ENCODE data around the gene GATD1.

GATD1 gene

GRCh38 chr11:815675-816432, 38.6 kb upstream of the GATD1 start:
- H3K27me3 ChIP-seq (replicated peaks; ENCODE audit: insufficient read depth, low read length): no peaks in the 10 kb centered on the region
- H3K9me2 ChIP-seq (replicated peaks; ENCODE audit: insufficient read depth, low read length): no peaks in the 10 kb centered on the region
- no peak for DNase-seq
- peaks cover 13% of the 10 kb centered on the region for H3K4me1 ChIP-seq (ENCODE audit: low read length)
- H3K9me3 ChIP-seq (replicated peaks; ENCODE audit: insufficient read depth, low read length): no peaks in the 10 kb centered on the region
- H3K4me3 ChIP-seq (ENCODE audit: low read length): no peak overlapping the region
- H2AFZ ChIP-seq (ENCODE audit: low read length): no peak overlapping the region
- no peak overlapping the region for H3K27ac ChIP-seq (ENCODE audit: low read length)
- H4K20me1 ChIP-seq (ENCODE audit: insufficient read depth, low read length): peaks cover 15% of the 10 kb centered on the region
- no peak overlapping the region for H3K9ac ChIP-seq (ENCODE audit: low read length)
- H3K4me2 ChIP-seq (ENCODE audit: low read depth, low read length): no peak overlapping the region
- peaks cover 30% of the 10 kb centered on the region for H3K79me2 ChIP-seq (ENCODE audit: low read length)
- H3K36me3 ChIP-seq (replicated peaks; ENCODE audit: insufficient read depth, low read length): peaks cover 15% of the 10 kb centered on the region
- peaks cover 34% of the 10 kb centered on the region for H3F3A ChIP-seq (ENCODE audit: insufficient read depth, low read length)
- TF ChIP-seq EZH2phosphoT487 (IDR thresholded peaks at IDR 0.05; ENCODE audit: low read length) (no peak), CTCF (IDR thresholded peaks at IDR 0.05; ENCODE audit: low read length) (no peak), EZH2 (optimal IDR thresholded peaks at IDR 0.05; ENCODE audit: low read depth, low read length) (no peak)

DNA sequence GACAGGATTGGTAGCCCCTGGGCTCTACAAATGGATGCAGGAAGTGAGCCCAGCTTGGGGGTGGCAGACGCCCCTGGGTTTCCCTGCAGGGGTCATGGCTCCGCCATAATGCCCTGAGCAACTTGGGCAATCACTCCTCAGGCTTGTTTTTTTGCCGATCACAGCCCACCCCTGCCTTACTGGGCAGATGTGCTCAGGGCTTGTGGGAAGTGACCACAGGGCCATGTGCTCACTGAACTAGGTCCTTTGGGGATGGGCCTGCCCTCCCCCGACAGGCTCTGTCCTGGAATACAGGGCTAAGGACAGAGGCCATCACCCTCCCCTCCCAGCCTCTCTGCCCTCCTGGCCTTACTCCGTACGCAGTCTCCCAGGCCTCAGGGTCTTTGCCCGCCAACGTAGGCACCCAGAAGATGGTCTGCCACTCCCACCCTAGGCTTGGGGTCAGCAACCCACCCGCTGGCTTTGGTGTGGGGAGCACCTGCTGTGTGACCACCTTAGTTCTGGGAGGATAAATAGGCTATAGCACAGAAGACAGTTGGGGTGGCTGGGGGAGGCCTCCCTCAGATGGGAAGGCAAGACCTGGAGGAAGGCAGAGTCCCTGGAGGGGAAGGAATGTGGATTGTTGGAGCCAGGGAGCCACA, 36.3 kb upstream of the GATD1 start:
- H4K20me1 ChIP-seq (ENCODE audit: insufficient read depth, low read length): peaks cover 15% of the 10 kb centered on the region
- peaks cover 42% of the 10 kb centered on the region for H3F3A ChIP-seq (ENCODE audit: insufficient read depth, low read length)
- no peak overlapping the region for H3K4me2 ChIP-seq (ENCODE audit: low read depth, low read length)

DNA sequence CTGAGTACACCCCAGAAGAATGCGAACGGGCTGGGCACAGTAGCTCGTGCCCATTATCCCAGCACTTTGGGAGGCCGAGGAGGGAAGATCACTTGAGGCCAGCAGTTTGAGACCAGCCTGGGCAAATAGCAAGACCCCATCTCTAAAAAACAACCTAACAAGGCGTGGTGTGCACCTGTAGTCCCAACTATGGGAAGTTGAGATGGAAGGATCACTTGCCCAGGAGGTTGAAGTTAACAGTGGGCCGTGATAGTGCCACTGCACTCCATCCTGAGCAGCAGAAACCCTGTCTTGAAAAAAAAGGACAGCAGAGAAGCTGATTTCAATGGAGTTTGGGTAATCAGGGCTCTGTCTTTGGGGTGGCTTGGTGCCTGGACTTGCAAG, 35.8 kb upstream of the GATD1 start:
- Histone ChIP-seq H3K36me3 (replicated peaks; ENCODE audit: insufficient read depth, low read length) (peaks cover 15% of the 10 kb centered on the region), H3K4me2 (ENCODE audit: low read depth, low read length) (no peak overlapping the region), H3K4me1 (ENCODE audit: low read length) (peaks cover 13% of the 10 kb centered on the region), H3K9me2 (replicated peaks; ENCODE audit: insufficient read depth, low read length) (no peaks in the 10 kb centered on the region), H3K9ac (ENCODE audit: low read length) (no peak overlapping the region), H3K27me3 (replicated peaks; ENCODE audit: insufficient read depth, low read length) (no peaks in the 10 kb centered on the region), H2AFZ (ENCODE audit: low read length) (no peak overlapping the region), H3K27ac (ENCODE audit: low read length) (no peak overlapping the region), H3K9me3 (replicated peaks; ENCODE audit: insufficient read depth, low read length) (no peaks in the 10 kb centered on the region), H3K4me3 (ENCODE audit: low read length) (no peak overlapping the region), H3F3A (ENCODE audit: insufficient read depth, low read length) (peaks cover 44% of the 10 kb centered on the region), H4K20me1 (ENCODE audit: insufficient read depth, low read length) (peaks cover 15% of the 10 kb centered on the region), H3K79me2 (ENCODE audit: low read length) (peaks cover 43% of the 10 kb centered on the region)
- TF ChIP-seq EZH2 (optimal IDR thresholded peaks at IDR 0.05; ENCODE audit: low read depth, low read length) (no peak), CTCF (IDR thresholded peaks at IDR 0.05; ENCODE audit: low read length) (no peak), EZH2phosphoT487 (IDR thresholded peaks at IDR 0.05; ENCODE audit: low read length) (no peak)
- no peak for DNase-seq

More for the DNA sequence above, 36.3 kb upstream of the GATD1 start:
- no peak for DNase-seq
- no peak for TF ChIP-seq EZH2phosphoT487 (IDR thresholded peaks at IDR 0.05; ENCODE audit: low read length)
- TF ChIP-seq CTCF (IDR thresholded peaks at IDR 0.05; ENCODE audit: low read length): no peak
- no peak for TF ChIP-seq EZH2 (optimal IDR thresholded peaks at IDR 0.05; ENCODE audit: low read depth, low read length)
- peaks cover 40% of the 10 kb centered on the region for H3K79me2 ChIP-seq (ENCODE audit: low read length)
- H3K9ac ChIP-seq (ENCODE audit: low read length): no peak overlapping the region
- H3K9me2 ChIP-seq (replicated peaks; ENCODE audit: insufficient read depth, low read length): no peaks in the 10 kb centered on the region
- H3K27ac ChIP-seq (ENCODE audit: low read length): no peak overlapping the region
- H3K4me3 ChIP-seq (ENCODE audit: low read length): no peak overlapping the region
- peaks cover 10% of the 10 kb centered on the region for H3K4me1 ChIP-seq (ENCODE audit: low read length)
- no peaks in the 10 kb centered on the region for H3K9me3 ChIP-seq (replicated peaks; ENCODE audit: insufficient read depth, low read length)
- no peaks in the 10 kb centered on the region for H3K27me3 ChIP-seq (replicated peaks; ENCODE audit: insufficient read depth, low read length)
- peaks cover 15% of the 10 kb centered on the region for H3K36me3 ChIP-seq (replicated peaks; ENCODE audit: insufficient read depth, low read length)
- H2AFZ ChIP-seq (ENCODE audit: low read length): no peak overlapping the region

All from MM.1S (cell line).